H9 (cell line): ENCODE measurements around the gene TBX3. TPM values are rescaled to one million over a fixed set of nuclear protein-coding genes. Genes with fewer than 3 reads are reported as not detected.

Experiments
- DNase-seq: peaks from one replicate; pipeline ENCODE4 v3.0.0-alpha.2; 2017
- H2AFZ ChIP-seq: one replicate; pipeline ENCODE4 v1.6.1; 2013; ENCODE audit warnings: mild to moderate bottlenecking, low read length, control low read depth, moderate library complexity
- H2AK5ac ChIP-seq: 2 replicates; pipeline ENCODE4 v1.6.1; 2013; ENCODE audit warnings: low read length, control low read depth, mixed read lengths; ENCODE audit not compliant: insufficient read length
- H2BK120ac ChIP-seq: one replicate; pipeline ENCODE4 v1.6.1; 2013; ENCODE audit warnings: low read depth, mild to moderate bottlenecking, low read length, control low read depth, inconsistent platforms; ENCODE audit not compliant: poor library complexity, severe bottlenecking
- H2BK12ac ChIP-seq: 2 replicates; pipeline ENCODE4 v1.6.1; 2013; ENCODE audit warnings: low read length, control low read depth, mixed read lengths, low read depth; ENCODE audit not compliant: insufficient read length
- H2BK15ac ChIP-seq: 2 replicates; pipeline ENCODE4 v1.6.1; 2013; ENCODE audit warnings: low read depth, low read length, control low read depth
- H2BK20ac ChIP-seq: one replicate; pipeline ENCODE4 v1.6.1; 2013; ENCODE audit warnings: low read depth, mild to moderate bottlenecking, low read length, control low read depth, inconsistent platforms; ENCODE audit not compliant: poor library complexity, severe bottlenecking
- H2BK5ac ChIP-seq: 2 replicates; pipeline ENCODE4 v1.6.1; 2013; ENCODE audit warnings: low read length, control low read depth, mixed read lengths; ENCODE audit not compliant: insufficient read length
- H3K14ac ChIP-seq: 2 replicates; pipeline ENCODE4 v1.6.1; 2013; ENCODE audit warnings: low read length, control low read depth; ENCODE audit not compliant: insufficient read depth
- H3K18ac ChIP-seq: 2 replicates; pipeline ENCODE4 v1.6.1; 2013; ENCODE audit warnings: low read depth, mild to moderate bottlenecking, mixed read lengths, low read length, control low read depth; ENCODE audit not compliant: insufficient read length
- H3K23ac ChIP-seq: 2 replicates; pipeline ENCODE4 v1.6.1; 2013; ENCODE audit warnings: low read length, control low read depth, mixed read lengths, low read depth; ENCODE audit not compliant: insufficient read length
- H3K23me2 ChIP-seq: 2 replicates; pipeline ENCODE4 v1.6.1; 2013; ENCODE audit warnings: low read depth, mild to moderate bottlenecking, mixed read lengths, low read length, control low read depth; ENCODE audit not compliant: insufficient read length, poor library complexity, severe bottlenecking
- H3K27ac ChIP-seq: 2 replicates; pipeline ENCODE4 v1.5.1; 2013; ENCODE audit warnings: low read length, control low read depth, mixed read lengths, low read depth; ENCODE audit not compliant: insufficient read length
- H3K27me3 ChIP-seq: 2 replicates; pipeline ENCODE4 v1.6.1; 2013; ENCODE audit warnings: low read length, control low read depth, inconsistent platforms; ENCODE audit not compliant: insufficient read depth
- H3K4ac ChIP-seq: 2 replicates; pipeline ENCODE4 v1.6.1; 2013; ENCODE audit warnings: low read depth, mild to moderate bottlenecking, control low read depth, inconsistent platforms, low read length, moderate library complexity
- H3K4me1 ChIP-seq: 2 replicates; pipeline ENCODE4 v1.6.1; 2013; ENCODE audit warnings: low read length, control low read depth, inconsistent platforms; ENCODE audit not compliant: insufficient read depth
- H3K4me2 ChIP-seq: 2 replicates; pipeline ENCODE4 v1.6.1; 2013; ENCODE audit warnings: low read length, control low read depth, mixed read lengths; ENCODE audit not compliant: insufficient read length, insufficient read depth
- H3K56ac ChIP-seq: 2 replicates; pipeline ENCODE4 v1.6.1; 2013; ENCODE audit warnings: low read depth, mild to moderate bottlenecking, mixed read lengths, low read length, control low read depth; ENCODE audit not compliant: insufficient read length
- H3K79me1 ChIP-seq: 2 replicates; pipeline ENCODE4 v1.6.1; 2013; ENCODE audit warnings: low read depth, mild to moderate bottlenecking, moderate library complexity, low read length, control low read depth, inconsistent platforms; ENCODE audit not compliant: insufficient read depth, poor library complexity, severe bottlenecking
- H3K79me2 ChIP-seq: 2 replicates; pipeline ENCODE4 v1.6.1; 2013; ENCODE audit warnings: low read length, control low read depth, inconsistent platforms; ENCODE audit not compliant: insufficient read depth
- H3K9ac ChIP-seq: 2 replicates; pipeline ENCODE4 v1.6.1; 2013; ENCODE audit warnings: low read length, control low read depth, mixed read lengths; ENCODE audit not compliant: insufficient read length; ENCODE audit errors: extremely low read depth
- H3K9me3 ChIP-seq: one replicate; pipeline ENCODE4 v1.6.1; 2013; ENCODE audit warnings: low read depth, low read length, inconsistent platforms; ENCODE audit not compliant: control insufficient read depth
- H3T11ph ChIP-seq: one replicate; pipeline ENCODE4 v1.6.1; 2013; ENCODE audit warnings: mild to moderate bottlenecking, low read length, control low read depth, inconsistent platforms
- H4K20me1 ChIP-seq: one replicate; pipeline ENCODE4 v1.6.1; 2013; ENCODE audit not compliant: control insufficient read depth, insufficient read length, insufficient read depth
- H4K5ac ChIP-seq: 2 replicates; pipeline ENCODE4 v1.6.1; 2013; ENCODE audit warnings: low read depth, mild to moderate bottlenecking, mixed read lengths, low read length, control low read depth; ENCODE audit not compliant: insufficient read length
- H4K8ac ChIP-seq: replicated peaks from 2 replicates; pipeline ENCODE4 v1.6.1; 2013; ENCODE audit warnings: low read length, control low read depth, mixed read lengths, low read depth; ENCODE audit not compliant: insufficient read length
- H4K91ac ChIP-seq: 2 replicates; pipeline ENCODE4 v1.6.1; 2013; ENCODE audit warnings: low read depth, mild to moderate bottlenecking, moderate library complexity, mixed read lengths, low read length, control low read depth; ENCODE audit not compliant: insufficient read length
- H3K27ac Mint-ChIP-seq, 3 experiments: 2 replicates in 2 of 3; 3 replicates in 1 of 3; pipeline ENCODE4 v1.8.0; 2020 to 2021; ENCODE audit warnings: mixed read lengths in 3 of 3, mild to moderate bottlenecking in 1 of 3, moderate library complexity in 1 of 3
- H3K27me3 Mint-ChIP-seq: 2 replicates; pipeline ENCODE4 v1.8.0; 2021; ENCODE audit warnings: low read depth, mild to moderate bottlenecking, moderate library complexity, mixed read lengths
- H3K36me3 Mint-ChIP-seq, 3 experiments: 2 replicates in 2 of 3; 3 replicates in 1 of 3; pipeline ENCODE4 v1.8.0; 2020 to 2021; ENCODE audit warnings: low read depth in 3 of 3, mixed read lengths in 3 of 3; ENCODE audit not compliant: insufficient read depth in 1 of 3
- H3K4me1 Mint-ChIP-seq, 2 experiments: 2 replicates each; pipeline ENCODE4 v1.8.0; 2020; ENCODE audit warnings: mixed read lengths in 2 of 2
- H3K4me3 Mint-ChIP-seq, 2 experiments: 2 replicates in 1 of 2; 3 replicates in 1 of 2; pipeline ENCODE4 v1.8.0; 2020 to 2021; ENCODE audit warnings: mild to moderate bottlenecking in 2 of 2, mixed read lengths in 2 of 2, moderate library complexity in 1 of 2
- H3K9me3 Mint-ChIP-seq, 2 experiments: 2 replicates in 1 of 2; 3 replicates in 1 of 2; pipeline ENCODE4 v1.8.0; 2020; ENCODE audit warnings: mild to moderate bottlenecking in 2 of 2, mixed read lengths in 2 of 2, moderate library complexity in 1 of 2
- WGBS: extraction: QIAGEN DNeasy Blood & Tissue Kit; methylation state at CpG from one replicate; pipeline ENCODE4 v1.1.7; 2013; ENCODE audit warnings: missing lambda C conversion rate, low lambda C conversion rate, mixed read lengths; ENCODE audit not compliant: insufficient read length; ENCODE audit errors: extremely low coverage; 5-methylcytosine and 5-hydroxymethylcytosine counted together
- total RNA-seq: library from RNA; stranded (reverse); gene quantifications from 2 replicates; pipeline ENCODE4 v1.2.1, GENCODE V29; 2021
- TF ChIP-seq, protein P1 (sequence below): fragments of 200-600 bp; sonication (generic); conservative IDR thresholded peaks from 3 replicates; pipeline ENCODE4 v1.8.0; 2021; ENCODE audit warnings: antibody characterized with exemption, mild to moderate bottlenecking

Gene TBX3
- total RNA-seq, 1 experiment from 2014 or later, result 0.04 TPM

DNA sequence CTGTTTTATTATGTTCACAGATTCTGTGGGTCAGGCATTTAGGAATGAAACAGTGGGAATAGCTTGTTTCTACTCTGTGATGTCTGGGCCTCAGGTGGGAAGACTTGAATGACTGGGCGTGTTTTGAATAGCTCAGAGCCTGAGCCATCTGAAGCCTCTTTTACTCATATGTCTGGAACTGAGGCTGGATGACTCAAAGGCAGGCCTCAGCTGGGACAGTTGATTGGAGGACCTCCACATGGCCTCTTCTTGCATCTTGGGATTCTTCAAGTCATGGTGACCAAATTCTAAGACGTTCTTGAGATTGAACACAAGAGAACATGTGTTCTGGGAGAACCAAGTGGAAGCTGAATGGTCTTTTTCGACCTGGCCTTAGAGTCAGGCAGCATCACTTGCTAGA is 45.8 kb upstream of the TBX3 start:
- H2BK12ac ChIP-seq, result no peak overlapping the region
- DNase-seq, result no peak
- no peak overlapping the region for H4K91ac ChIP-seq
- H4K20me1 ChIP-seq, result no peaks in the 10 kb centered on the region
- peaks cover 7% of the 10 kb centered on the region; the same call in 1 of the 2 replicates for H3K27me3 ChIP-seq
- no peak overlapping the region for H3K9ac ChIP-seq
- no peak overlapping the region for H3K27ac ChIP-seq
- H3K27ac Mint-ChIP-seq, result no peak overlapping the region
- H2BK15ac ChIP-seq, result no peak overlapping the region
- no peak overlapping the region for H2BK5ac ChIP-seq
- WGBS, result no CpG with 5 or more reads among the region's 3 CpGs
- H3K23me2 ChIP-seq, result no peaks in the 10 kb centered on the region
- H3K4me1 Mint-ChIP-seq, result peaks cover 4 to 12% of the 10 kb centered on the region in 2 experiments
- H3K23ac ChIP-seq, result no peak overlapping the region
- H3K4ac ChIP-seq, result no peak overlapping the region
- no peaks in the 10 kb centered on the region; a peak in 1 of 7 replicates for H3K36me3 Mint-ChIP-seq
- no peaks in the 10 kb centered on the region for H3K9me3 Mint-ChIP-seq
- no peaks in the 10 kb centered on the region for H3K9me3 ChIP-seq
- H3K27me3 Mint-ChIP-seq, result peaks cover 9% of the 10 kb centered on the region
- no peak overlapping the region for H3K18ac ChIP-seq
- no peak overlapping the region for H3K56ac ChIP-seq
- no peaks in the 10 kb centered on the region; the same call in 1 of the 2 replicates for H3K4me1 ChIP-seq
- H2AFZ ChIP-seq, result no peak overlapping the region
- H3K4me3 Mint-ChIP-seq, result no peak overlapping the region
- H2AK5ac ChIP-seq, result no peak overlapping the region
- TF ChIP-seq, protein P1, sequence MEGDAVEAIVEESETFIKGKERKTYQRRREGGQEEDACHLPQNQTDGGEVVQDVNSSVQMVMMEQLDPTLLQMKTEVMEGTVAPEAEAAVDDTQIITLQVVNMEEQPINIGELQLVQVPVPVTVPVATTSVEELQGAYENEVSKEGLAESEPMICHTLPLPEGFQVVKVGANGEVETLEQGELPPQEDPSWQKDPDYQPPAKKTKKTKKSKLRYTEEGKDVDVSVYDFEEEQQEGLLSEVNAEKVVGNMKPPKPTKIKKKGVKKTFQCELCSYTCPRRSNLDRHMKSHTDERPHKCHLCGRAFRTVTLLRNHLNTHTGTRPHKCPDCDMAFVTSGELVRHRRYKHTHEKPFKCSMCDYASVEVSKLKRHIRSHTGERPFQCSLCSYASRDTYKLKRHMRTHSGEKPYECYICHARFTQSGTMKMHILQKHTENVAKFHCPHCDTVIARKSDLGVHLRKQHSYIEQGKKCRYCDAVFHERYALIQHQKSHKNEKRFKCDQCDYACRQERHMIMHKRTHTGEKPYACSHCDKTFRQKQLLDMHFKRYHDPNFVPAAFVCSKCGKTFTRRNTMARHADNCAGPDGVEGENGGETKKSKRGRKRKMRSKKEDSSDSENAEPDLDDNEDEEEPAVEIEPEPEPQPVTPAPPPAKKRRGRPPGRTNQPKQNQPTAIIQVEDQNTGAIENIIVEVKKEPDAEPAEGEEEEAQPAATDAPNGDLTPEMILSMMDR, result no peak
- H2BK20ac ChIP-seq, result no peak overlapping the region
- H3K79me1 ChIP-seq, result no peaks in the 10 kb centered on the region
- H4K8ac ChIP-seq, result no peak overlapping the region
- no peak overlapping the region for H3K14ac ChIP-seq
- H4K5ac ChIP-seq, result no peak overlapping the region
- H2BK120ac ChIP-seq, result no peak overlapping the region
- no peak overlapping the region for H3K4me2 ChIP-seq
- no peak overlapping the region for H3T11ph ChIP-seq
- H3K79me2 ChIP-seq, result no peaks in the 10 kb centered on the region
